HG03045 (cell line): ENCODE data around the gene MPV17L.
"Not testable (repeated sequence)": the region's sequence is repeated elsewhere in the genome, so short reads cannot be mapped to it uniquely, and the experiment has no call there.

Source experiments
- ATAC-seq: cut with Tn5 transposase; IDR thresholded peaks from one replicate; pipeline ENCODE4 v1.9.1; 2021; ENCODE audit warnings: mild to moderate bottlenecking, moderate library complexity; ENCODE audit not compliant: unreplicated experiment

MPV17L gene

DNA sequence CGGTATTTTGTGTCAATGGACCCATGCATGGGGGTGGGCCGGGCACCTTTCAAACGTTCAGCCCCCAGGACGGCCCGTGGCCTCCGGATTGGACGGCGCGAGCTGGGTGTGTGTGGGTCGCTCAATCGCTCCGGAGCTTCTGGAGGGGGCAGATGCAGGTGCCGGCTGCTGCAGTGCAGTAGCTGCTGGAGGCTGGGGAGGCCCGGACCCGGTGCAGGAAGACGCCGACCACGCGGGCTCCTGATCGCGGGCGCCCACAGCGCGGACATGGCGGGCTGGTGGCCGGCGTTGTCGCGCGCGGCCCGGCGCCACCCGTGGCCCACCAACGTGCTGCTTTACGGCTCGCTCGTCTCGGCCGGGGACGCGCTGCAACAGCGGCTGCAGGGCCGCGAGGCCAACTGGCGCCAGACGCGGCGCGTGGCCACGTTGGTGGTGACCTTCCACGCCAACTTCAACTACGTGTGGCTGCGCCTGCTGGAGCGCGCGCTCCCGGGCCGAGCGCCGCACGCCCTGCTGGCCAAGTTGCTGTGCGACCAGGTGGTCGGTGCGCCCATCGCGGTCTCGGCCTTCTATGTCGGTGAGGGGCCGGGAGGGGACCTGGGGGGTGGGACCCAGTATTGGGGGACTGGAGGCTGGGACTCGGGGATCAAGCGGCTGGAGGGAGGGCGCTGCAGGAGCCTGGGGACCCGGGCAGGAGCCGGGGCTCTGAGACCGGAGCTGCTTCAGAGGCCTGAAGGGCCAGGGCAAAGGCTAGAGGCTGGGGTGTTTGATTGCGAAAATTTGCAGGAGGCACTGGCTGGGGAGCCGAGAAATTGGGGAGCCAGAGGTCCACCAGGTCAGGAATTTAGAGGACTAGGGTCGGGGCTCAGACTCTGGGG lies at the start of gene MPV17L:
MPV17L (plus strand) TSS at position 124 of the 878 bp plus-strand sequence; CDS start at position 268, 144 bp downstream.
- ATAC-seq = not testable (repeated sequence)

DNA sequence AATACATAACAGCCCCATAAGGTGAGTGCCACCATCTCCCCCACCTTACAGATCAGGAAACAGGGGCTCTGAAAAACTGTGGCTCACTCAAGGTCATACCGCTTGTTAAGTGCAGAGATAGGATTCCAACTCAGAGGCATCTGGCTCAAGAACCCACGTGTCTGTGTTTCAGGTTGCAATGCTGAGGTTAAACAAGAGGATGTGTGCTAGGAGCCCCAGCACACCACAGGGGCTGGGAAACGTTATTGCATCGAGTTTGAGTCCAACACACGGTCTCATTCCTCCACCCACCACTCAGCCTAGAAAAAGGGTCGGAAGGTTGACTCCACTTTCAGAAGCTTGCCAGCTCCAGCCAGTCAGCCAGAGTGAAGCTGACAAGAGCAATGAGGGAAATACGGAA lies 46.8 kb upstream of the MPV17L start:
- not testable (repeated sequence) for ATAC-seq

DNA sequence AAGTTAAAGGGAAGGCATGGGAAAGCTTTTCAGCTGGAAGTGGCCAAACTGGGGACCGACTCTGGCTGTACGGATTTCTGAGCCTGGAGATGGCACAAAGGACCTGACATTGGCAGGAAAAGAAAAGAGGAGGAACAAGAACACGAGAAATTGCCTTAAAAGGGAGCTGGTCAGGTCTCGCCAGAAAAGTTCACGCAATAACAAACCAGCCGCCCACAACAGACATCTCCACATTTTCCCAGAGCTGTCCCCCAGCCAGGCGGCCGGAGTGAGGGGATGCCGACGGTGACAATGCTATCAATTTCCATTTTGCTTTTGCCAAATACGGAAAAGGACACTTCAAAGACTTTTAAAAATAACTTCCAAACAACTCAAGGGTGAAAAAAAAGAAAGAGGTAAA lies 44.3 kb upstream of the MPV17L start:
- not testable (repeated sequence) for ATAC-seq

DNA sequence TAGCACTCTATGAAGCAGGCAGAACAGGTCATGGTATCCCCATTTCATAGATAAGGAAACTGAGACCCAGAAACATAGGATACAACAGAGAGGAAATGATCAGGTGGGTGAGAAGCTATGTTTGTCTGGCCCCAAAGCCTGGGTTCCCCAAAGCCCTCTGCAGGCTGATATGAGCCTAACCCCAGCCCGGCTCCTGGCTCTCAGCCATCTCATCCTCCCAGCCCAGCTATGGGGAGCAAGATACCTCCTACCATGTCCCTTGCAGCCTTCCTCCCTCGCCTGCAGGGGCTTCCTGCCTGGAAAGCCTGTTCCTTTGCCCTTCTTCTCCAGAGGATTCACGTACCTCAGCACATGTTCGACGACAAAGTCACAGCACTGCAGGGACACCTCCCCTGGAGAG lies 43.8 kb upstream of the MPV17L start:
- not testable (repeated sequence) for ATAC-seq

DNA sequence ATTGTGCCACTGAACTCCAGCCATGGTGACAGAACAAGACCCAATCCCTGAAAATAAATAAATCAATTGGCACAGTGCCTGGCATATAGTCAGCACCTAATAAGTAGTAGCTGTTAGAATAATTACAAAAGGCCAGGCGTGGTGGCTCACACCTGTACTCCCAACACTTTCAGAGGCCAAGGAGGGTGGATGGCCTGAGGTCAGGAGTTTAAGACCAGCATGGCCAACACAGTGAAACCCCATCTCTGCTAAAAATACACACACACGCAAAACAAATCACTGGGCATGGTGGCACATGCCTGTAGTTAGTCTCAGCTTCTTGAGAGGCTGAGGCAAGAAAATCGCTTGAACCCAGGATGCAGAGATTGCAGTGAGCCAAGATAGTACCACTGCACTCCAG lies 42.7 kb upstream of the MPV17L start:
- not testable (repeated sequence) for ATAC-seq

DNA sequence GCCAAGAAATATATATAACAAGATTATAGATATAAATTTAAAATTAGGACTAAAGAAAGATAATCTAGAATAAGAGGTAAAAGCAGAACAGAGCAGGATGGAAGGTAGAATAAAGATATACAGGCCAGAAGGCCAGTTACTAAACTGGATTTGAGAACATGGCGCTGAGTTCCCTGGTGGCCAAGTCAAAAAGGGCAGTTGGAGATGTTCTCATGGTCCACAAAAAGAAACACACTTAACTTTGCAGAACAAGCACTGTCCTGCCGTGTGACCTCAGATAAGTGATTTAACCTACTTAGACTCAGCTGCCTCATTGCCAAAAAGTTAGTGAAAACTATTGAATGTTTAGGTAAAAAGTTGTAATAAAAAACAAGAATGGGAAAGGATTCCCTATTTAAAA lies 40.7 kb upstream of the MPV17L start:
- not testable (repeated sequence) for ATAC-seq

DNA sequence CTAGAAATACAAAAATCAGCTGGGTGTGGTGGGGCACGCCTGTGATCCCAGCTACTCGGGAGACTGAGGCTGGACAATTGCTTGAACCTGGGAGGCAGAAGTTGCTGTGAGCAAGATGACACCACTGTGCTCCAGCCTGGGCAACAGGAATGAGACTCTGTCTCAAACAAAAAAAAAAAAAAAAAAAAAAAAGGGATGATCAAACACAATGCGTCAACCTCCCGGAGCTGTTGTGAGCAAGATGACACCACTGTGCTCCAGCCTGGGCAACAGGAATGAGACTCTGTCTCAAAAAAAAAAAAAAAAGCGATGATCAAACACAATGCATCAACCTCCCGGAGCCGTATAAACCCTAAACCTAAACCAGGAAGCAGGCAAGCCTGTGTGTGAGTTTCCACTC lies 38.1 kb upstream of the MPV17L start:
- not testable (repeated sequence) for ATAC-seq

DNA sequence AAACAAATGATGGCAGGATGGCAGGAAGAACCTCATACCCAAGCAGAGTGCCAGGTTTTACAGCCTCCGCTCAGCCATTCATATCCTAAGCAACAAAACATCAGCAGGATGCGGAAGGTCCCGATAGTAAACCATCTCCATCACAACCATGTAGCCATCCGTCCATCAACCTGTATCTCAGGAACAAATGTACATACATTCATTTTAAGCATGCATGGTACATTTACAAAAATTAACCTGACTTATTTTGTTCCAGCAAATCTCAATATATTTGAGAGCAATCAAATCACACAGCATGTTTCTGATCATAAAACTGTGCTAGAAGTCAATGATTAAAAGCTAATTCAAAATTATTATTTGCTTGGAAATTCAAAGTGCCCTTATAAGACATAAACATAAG lies 17.4 kb upstream of the MPV17L start, which contains the start of gene NPIPA5:
NPIPA5 (minus strand) TSS at position 101 of the 400 bp plus-strand sequence; CDS start at position 101, 0 bp downstream.
- not testable (repeated sequence) for ATAC-seq

DNA sequence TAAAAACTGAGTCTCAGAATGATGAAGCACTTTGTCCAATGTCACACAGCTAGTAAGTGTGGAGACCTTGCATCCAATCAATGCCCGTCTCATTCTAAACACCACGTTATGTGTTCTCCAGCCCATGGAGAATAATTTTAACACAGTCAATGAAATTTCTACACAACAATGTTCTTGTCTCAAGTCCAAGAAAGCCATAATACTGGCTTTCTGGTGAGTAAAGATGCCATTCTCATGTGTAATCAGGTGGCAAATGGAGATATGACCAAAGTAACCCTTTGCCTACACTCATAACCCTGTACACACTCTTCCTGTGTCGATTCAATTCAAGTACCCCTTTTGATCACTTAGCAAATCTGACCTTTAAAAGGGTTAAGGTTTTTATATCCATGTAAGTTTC lies 12.7 kb upstream of the MPV17L start:
- ATAC-seq = not testable (repeated sequence)

DNA sequence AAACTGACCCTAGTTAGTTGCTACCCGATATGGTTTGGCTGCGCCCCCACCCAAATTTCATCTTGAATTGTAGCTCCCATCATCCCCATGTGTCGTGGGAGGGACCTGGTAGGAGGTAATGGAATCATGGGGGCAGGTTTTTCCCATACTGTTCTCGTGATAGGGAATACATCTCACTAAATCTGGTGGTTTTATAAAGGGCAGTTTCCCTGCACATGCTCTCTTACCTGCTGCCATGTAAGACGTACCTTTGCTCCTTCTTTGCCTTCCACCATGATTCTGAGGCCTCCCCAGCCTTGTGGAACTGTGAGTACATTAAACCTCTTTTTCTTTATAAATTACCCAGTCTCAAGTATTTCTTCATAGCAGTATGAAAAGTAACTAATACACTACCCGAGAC lies 7.5 kb upstream of the MPV17L start:
- ATAC-seq = not testable (repeated sequence)

DNA sequence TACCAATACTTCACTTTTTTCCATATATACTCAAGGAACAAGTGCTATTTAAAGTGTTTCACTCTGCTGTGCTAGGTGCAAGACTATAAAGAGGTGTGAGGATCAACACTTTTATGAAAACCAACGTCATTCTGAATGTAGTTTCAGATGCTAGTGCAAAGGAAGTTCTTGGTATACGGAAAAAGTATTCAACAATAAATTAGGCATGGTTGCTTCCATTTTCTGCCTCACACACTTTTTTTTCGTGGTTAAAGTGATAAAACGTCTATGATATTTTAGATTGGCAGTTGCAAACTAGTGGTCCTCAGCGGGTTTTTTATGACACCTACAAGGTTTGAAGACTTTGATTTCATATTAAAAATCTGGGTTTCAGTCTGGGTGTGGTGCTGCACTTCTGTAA lies 5.6 kb upstream of the MPV17L start:
- ATAC-seq = not testable (repeated sequence)

DNA sequence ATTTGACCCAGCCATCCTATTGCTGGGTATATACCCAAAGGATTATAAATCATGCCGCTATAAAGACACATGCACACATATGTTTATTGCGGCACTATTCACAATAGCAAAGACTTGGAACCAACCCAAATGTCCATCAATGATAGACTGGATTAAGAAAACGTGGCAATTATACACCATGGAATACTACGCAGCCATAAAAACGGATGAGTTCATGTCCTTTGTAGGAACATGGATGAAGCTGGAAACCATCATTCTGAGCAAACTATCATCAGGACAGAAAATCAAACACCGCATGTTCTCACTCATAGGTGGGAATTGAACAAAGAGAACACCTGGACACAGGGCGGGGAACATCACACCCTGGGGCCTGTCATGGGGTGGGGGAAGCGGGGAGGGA lies 2.5 kb upstream of the MPV17L start:
- not testable (repeated sequence) for ATAC-seq

DNA sequence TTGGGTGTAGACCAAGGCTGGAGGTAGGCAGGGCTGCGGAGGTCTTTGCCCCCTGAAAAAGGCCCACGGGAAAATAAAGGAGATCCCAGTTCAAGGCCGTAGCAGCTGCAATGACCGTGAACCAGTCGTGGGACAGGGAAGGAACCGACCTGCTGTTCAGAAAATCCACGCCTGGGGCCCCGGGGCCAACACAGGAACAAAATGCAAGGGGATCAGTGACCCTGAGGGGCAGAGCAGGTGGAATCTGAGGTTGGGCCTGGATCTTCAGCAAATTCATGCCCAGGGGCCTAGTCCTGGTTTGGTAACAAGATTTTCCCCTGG lies 915 bp downstream of the MPV17L start:
- not testable (repeated sequence) for ATAC-seq

DNA sequence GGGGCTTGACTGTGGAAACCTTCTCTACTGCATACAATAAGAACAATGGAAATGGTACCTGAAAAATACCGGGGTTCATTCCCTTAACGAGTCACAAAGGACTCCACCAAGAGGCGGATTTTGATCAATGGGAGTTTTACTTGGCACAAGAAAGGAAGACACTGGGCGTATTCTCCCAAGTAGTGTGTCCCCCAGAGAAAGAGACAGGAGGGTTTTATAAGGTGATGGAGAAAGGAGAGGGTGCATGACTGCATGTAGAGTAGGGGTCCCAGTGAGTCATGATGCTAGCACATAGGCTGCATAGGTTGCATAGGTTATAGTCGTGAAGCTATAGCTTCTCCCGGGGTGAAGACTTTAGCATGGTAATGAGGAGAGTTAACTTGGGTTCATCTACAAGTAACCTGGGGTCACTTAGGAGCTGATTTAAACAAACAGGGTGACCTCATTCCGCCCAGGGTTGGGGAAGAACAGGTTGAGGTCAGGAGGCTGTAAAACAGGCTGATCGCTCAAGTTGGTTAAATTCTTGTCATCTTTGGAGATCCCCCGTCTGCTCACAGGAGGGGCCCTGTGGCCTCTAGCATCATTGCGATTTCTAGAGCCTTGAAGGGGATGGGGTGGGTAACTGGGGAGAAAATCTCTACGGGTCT lies 1.5 kb downstream of the MPV17L start:
- no peak for ATAC-seq

DNA sequence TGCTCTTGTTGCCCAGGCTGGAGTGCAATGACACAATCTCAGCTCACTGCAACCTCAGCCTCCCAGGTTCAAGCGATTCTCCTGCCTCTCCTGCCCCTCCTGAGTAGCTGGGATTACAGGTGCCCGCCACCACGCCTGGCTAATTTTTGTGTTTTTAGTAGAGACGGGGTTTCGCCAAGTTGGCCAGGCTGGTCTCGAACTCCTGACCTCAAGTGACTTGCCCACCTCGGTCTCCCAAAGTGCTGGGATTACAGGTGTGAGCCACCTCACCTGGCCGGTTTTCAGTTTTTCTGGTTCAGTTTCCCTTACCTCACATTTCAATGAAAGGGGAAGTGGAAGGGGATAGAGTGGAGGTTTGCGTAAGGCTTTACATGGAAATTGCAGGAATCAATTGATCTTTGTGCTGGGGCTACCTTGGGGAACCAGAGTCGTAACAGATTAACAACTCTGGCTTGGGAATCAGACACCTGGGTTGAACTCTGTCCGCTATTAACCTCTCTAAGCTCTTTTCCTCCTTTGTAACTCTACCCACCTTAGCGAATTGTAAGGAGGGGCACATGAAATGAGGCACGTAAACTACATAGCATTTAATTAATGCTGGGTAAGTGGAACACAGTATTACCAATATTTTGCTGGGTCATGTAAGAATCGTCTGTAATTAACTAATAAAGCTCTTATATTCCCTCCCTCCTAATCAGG lies 3.2 kb downstream of the MPV17L start:
- ATAC-seq = no peak

DNA sequence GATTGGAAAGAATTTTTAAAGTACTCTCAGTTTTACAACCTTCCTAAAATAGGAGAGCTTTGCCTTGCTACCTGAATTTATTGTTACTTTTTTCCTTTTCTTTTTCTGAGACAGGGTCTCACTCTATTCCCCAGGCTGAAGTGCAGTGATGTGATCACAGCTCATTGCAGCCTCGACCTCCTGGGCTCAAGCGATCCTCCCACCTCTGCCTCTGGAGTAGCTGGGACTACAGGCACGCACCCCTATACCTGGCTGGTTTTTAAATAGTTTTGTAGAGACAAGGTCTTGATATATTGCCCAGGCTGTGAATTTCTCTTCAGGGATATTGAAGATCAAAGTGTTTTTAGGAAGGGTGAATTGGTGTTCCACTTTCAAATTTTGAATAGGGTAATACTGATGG lies 3.8 kb downstream of the MPV17L start:
- ATAC-seq = no peak

DNA sequence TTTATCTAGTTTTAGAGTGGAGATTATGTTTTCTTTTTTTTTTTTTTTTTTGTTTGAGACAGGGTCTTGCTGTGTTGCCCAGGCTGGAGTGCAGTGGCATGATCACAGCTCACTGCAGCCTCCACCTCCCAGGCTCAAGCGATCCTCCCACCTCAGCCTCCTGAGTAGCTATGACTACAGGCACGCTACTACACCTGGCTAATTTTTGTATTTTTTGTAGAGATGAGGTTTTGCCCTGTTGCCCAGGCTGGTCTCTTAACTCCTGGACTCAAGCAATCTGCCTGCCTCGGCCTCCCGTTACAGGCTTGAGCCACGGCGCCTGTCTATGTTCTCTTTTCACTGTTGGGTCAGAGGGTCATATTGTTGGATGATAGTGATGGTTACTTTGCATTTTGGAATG lies 4.8 kb downstream of the MPV17L start:
- not testable (repeated sequence) for ATAC-seq

DNA sequence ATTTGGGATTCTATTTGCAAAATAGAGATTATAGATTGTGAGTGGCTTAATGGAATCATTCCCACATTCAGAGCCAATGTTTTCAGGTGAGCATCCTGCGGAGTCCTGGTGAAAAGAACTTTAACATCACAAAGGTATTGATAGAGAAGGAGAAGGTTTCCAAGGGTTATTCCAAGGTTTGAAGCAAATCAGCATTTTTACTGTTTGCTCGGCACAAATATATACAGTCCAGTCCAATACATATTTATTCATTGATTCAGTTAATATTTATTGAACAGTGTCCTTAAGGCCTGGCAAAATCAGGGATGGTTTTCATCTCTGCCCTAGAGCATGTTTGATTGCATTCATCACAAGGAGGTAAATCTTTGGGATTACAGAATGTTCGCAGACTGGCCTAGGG lies 6.4 kb downstream of the MPV17L start:
- no peak for ATAC-seq

DNA sequence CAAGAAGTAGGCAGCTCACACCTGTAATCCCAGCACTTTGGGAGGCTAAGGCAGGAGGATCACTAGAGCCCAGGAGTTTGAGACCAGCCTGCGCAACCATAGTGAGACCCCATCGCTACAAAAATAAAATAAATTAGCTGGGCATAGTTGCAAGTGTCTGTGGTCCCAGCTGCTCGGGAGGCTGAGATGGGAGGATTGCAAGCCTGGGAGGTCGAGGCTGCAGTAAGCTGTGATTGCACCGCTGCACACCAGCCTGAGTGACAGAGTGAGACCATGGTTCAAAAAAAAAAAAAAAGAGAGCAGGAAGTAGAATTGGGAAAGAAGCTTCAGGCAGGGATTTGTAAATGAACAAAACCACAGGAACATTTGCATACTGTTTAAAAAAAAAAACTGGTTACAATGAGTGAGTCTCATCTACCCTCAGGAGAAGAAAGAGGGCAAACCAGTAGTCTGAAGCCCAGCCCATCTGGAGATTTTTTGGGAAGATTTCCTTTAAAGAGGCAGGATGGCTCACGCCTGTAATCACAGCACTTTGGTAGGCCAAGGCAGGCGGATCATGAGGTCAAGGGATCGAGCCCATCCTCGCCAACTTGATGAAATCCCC lies 7.9 kb downstream of the MPV17L start:
- no peak for ATAC-seq

DNA sequence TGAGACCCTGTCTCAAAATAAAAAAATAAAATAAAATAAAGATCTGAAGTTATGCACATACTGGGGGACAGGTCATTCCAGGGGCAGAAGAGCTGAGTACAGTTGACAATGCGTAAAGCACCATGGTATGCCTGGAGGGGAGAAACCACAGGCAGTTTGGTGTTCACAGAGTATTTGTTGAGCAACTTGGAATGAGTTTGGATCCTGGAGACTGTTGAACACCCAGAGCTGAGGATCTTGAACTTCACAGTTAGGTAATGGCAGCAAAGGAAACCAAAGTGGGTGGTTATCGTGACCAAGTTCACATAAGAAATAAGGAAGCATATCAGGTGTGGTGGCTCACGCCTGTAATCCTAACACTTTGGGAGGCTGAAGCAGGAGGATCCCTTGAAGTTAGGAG lies 8.5 kb downstream of the MPV17L start:
- ATAC-seq = not testable (repeated sequence)

DNA sequence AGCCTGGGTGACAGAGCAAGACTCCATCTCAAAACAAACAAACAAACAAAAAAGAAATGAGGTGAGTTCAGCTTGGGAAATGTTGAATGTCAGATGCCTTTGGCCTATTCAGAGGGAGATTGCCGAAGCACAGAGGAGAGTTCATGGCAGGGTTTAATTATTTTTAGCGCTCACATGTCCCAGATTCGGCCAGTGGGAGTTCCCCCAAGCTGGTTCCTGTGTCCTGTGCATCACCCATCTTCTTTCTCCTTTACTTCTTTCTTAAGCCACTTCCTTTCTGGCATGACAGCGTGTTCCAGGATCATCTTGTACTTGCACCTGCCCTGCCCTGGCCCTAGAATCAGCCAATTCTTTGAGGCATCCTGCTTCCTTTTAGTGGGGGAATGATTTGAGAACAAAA lies 9.2 kb downstream of the MPV17L start:
- ATAC-seq = no peak
